HG03521 (cell line): ENCODE measurements around the gene VAV1.
"Not testable (repeated sequence)": the region's sequence is repeated elsewhere in the genome, so short reads cannot be mapped to it uniquely, and the experiment has no call there.

Source experiments
- ATAC-seq: cut with Tn5 transposase; IDR thresholded peaks from one replicate; pipeline ENCODE4 v1.9.1; 2021; ENCODE audit warnings: mild to moderate bottlenecking, moderate library complexity; ENCODE audit not compliant: unreplicated experiment

Gene VAV1

DNA sequence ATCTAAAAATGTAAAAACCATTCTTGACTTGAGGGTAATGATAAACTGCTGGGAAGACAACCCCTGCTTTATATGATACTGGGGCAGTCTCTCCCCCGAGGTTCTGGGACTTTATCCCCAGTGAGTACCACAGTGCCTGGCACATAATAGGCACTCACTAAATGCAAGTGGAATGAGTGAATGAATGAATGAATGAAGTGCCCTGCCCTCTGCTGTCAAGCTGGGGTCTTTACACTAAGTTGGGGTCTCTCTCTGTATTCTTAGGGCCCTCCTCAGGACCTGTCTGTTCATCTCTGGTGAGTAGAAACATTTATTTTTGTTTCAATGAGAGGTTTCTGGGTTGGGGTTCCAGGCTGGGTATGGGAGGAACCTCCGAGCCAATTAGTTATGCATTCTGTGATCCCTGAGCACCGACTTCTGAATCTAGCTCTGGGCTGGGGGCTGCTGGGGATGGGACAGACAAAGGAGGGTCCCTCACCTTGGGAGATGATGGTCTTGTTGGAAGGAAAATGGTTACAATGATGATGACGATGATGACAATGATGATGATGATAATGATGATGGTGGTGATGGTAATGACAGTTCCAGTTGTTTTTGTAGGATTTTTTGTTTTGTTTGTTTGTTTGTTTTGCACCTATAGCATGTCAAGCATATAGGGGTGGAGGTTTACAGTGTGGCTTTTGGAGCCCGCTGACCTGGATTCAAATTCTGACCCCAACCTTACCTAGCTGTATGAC, 70.5 kb downstream of the VAV1 start:
- no peak for ATAC-seq

DNA sequence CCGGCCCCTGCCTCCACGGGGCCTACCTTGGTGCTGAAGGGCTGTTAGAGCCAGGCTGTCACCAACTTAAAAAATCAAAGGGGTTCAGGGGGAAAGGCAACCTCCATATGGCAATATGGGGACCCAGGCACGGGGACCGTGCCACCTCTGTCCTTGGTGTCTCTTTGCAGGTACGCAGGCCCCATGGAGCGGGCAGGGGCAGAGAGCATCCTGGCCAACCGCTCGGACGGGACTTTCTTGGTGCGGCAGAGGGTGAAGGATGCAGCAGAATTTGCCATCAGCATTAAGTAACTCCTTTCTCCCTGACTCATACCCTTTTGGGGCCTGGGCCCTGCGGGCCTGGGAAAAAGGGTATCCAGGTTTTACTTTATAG, 75.3 kb downstream of the VAV1 start:
- ATAC-seq: no peak

DNA sequence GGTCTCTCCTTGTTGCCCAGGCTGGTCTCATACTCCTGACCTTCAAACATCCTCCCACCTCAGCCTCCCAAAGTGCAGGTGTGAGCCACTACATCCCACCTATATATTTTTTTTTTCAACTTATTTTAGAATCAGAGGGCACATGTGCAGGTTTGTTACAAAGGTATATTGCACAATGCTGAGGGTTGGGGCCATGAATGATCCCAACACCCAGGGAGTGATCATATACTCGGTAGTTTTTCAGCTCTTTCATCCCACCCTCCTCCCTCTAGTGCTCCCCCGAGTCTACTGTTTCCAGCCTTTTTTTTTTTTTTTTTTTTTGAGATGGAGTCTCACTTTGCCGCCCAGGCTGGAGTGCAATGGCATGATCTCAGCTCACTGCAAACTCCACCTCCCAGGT, 76.5 kb downstream of the VAV1 start:
- no peak for ATAC-seq

DNA sequence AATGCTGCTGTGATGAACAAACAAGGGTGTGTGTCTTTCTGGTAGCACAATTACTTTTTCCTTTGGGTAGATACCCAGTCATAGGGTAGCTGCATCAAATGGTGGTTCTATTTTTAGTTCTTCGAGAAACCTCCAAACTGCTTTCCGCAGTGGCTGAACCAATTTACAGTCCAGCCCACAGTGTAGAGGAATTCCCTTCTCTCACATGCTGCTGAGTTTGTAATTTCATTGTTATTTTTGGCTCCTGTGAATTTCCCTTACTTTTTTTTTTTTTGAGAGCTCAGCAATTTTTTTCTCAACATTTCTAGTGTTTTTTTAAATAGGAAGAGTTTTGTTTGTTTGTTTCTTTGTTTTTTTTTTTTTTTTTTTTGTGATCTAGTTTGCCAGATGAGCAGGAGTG, 77.4 kb downstream of the VAV1 start:
- ATAC-seq: no peak

DNA sequence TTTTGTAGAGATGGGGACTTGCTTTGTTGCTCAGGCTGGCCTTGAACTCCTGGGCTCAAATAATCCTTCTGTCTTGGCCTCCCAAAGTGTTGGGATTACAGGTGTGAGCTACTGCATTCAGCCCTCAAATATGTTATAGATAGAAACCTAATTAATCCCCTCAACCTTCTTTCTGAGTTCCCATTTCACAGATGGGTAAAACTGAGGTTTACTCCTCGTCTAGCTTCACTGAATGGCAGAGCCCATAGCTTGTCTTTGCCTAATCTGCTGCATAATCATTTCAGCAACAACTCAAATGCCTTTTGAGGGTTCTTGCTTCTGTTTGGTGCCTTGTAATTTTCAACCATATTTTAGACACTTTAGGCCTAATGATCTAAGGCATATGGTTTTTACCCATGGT, 78.9 kb downstream of the VAV1 start:
- ATAC-seq: no peak

DNA sequence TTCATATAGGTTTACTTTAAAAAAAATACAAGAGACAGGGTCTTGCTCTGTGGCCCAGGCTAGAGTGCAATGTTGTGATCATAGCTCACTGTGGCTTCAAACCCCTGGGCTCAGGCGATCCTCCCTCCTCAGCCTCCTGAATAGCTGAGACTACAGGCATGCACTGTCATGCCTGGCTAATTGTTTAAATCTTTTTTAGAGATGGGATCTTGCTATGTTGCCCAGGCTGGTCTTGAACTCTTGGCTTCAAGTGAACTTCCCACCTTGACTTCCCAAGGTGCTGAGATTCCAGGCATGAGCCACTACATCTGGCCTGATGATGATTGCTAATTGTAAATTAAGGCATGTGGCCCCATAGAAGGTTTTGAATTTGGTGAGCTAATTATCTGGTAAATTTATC, 79.5 kb downstream of the VAV1 start:
- ATAC-seq: no peak

DNA sequence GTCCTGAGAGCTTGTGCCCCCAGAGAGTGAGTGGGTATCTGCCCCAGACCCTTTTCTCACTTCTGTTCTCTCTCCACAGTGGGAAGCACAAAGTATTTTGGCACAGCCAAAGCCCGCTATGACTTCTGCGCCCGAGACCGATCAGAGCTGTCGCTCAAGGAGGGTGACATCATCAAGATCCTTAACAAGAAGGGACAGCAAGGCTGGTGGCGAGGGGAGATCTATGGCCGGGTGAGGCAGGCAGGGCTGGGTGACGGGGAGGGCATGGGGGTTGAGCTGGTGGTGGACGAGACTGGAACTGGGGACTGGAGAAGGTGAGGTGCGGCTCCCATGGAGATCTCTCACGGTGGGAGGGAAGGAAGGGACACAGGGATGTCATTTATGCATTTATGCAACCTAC, 81.4 kb downstream of the VAV1 start:
- no peak for ATAC-seq

DNA sequence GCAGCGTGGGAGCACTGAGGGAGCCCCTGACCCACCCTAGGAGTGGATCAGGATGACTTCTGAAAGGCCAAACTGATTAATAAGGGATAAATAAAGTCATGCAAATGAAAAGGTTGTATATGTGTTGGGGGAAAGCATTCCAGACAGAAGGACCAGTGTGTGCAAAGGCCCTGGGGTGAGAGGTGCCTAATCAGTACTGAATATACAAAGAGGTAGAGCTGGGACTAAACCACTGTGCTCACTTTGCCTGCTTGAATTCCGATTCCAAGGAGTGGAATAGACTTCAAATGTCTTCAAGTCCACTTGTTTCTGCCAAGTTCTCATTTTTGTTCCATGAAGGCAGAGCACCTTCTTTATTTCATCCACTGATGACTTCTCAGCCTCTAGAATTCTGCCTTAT, 82.2 kb downstream of the VAV1 start:
- no peak for ATAC-seq

DNA sequence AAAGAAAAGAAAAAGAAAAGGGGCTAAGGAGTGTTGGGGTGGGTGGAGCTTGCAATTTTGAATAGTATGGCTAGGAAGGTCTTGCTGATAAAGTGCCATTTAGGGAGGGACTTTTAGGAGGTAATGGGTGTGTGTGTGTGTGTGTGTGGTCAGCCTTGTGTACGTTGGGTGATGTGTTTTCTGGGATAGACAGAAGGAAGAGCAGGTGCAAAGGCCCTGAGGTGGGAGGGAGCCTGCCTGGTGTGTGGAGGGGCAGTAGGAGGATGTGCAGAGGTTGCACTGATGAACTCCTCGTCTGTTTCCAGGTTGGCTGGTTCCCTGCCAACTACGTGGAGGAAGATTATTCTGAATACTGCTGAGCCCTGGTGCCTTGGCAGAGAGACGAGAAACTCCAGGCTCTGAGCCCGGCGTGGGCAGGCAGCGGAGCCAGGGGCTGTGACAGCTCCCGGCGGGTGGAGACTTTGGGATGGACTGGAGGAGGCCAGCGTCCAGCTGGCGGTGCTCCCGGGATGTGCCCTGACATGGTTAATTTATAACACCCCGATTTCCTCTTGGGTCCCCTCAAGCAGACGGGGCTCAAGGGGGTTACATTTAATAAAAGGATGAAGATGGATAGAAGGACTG, 84.4 kb downstream of the VAV1 start:
- ATAC-seq: no peak

DNA sequence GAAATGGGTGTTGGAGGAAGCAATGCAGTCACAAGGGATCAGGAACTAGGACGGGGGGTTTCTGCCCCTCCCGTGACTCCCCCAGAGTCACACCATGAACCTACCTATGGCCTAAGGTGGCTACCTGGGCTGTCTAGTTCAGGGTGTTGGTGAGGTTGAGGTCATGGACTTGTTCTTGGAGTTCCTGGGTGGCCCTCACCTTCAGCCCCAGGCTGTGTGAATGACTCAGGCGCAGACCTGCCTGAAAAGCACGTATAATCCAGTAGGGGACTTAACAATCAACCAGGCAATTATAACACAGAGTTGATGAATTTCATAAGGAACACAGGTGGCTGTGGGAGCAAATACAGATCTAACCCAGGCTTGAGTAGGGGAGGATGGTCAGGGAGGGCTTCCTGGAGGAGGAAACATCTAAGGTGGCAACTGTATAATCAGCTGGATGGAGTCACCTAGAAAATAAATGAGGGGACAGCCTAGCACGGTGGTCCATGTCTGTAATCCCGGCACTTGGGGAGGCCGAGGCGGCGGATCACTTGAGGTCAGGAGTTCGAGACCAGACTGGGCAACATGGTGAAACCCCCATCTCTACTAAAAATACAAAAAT, 89.3 kb downstream of the VAV1 start:
- ATAC-seq: no peak

DNA sequence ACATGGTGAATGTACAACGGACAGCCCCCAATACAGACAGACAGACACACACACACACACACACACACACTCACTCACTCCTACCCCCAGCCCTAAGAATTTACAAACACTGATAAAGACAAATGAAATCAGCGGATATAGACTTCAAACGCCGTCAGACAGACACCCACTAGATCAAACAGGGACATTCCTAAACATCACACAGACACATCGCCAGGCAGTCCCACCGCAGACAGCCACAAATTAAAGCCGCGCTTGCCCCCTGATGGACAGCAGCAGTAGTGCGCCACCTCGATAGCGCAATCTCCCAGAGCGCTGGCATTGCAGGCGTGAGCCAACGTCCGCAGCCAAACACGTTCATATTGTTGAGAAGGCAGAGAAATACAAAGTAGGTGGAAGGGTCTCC, 90.2 kb downstream of the VAV1 start:
- no peak for ATAC-seq

DNA sequence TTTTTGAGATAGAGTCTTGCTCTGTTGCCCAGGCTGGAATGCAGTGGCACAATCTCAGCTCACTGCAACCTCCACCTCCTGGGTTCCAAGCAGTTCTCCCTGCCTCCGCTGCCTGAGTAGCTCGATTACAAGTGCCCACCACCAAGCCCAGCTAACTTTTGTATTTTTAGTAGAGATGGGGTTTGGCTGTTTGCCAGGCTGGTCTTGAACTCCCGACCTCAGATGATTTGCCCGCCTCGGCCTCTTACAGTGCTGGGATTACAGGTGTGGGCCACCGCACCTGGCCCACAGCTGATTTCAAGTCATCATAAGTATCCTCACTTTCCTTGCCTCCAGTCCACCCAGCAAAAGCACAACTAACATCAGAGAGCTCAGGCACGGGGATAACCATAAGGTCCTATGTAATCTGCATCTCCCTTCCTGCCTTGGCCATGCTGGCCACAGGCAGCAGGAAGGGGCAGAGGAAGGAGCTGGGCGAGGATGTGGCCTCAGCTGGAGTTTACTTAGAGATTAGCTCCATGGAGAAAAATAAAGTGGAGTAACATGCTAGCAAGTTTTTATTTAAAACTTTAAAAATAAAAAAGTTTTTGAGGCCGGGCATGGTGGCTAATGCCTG, 91.9 kb downstream of the VAV1 start:
- ATAC-seq: no peak

DNA sequence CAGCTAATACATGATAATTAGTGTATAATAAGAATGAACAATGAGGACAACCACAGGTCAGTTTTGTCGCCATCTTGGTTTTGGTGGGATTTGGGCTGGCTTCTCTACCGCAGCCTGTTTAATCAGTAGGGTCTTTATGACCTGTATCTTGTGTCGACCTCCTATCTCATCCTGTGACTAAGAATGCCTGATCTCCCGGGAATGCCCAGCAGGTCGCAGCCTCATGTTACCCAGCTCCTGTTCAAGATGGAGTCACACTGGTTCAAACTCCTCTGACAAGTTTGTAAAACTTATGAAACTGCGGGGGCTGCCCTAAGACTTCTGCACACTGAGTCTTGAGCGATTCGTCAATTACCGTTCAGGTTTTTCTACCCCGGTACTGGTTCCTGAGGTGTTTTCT, 93.3 kb downstream of the VAV1 start:
- no peak for ATAC-seq

DNA sequence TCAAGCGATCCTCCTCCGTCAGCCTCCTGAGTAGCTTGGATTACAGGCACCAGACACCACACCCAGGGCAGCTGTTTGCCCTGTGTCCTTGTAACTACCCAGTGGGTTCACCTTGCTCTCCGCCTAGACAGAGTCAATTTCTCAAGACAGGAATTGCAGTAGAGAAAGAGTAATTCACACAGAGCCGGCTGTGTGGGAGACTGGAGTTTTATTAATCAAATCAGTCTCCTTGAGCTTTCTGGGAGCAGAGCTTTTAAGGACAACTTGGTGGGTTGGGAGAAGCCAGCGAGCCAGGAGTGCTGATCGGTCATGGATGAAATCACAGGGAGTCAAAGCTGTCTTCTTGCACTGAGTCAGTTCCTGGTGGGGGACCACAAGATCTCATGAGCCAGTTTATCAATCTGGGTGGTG, 94.2 kb downstream of the VAV1 start:
- ATAC-seq: no peak

DNA sequence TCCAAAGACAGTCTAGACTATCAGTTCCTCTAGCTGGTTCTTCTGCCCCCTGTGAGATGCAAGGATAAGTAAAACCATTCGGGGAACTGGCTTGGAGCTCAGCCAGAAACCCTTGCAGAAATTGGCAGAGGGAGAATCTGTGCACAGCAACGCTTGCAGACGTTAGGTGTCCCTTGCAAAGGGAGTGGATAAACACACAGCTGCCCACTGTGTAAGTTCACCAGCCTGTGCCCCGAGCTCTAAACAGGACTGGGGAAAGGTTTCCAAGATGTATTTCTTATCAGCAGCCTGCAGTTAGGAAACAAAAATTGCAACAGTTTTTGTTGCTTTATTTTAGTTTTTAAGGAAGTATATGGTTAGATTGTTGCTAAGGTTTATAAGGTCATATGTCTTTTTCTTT, 95.8 kb downstream of the VAV1 start:
- ATAC-seq: no peak

DNA sequence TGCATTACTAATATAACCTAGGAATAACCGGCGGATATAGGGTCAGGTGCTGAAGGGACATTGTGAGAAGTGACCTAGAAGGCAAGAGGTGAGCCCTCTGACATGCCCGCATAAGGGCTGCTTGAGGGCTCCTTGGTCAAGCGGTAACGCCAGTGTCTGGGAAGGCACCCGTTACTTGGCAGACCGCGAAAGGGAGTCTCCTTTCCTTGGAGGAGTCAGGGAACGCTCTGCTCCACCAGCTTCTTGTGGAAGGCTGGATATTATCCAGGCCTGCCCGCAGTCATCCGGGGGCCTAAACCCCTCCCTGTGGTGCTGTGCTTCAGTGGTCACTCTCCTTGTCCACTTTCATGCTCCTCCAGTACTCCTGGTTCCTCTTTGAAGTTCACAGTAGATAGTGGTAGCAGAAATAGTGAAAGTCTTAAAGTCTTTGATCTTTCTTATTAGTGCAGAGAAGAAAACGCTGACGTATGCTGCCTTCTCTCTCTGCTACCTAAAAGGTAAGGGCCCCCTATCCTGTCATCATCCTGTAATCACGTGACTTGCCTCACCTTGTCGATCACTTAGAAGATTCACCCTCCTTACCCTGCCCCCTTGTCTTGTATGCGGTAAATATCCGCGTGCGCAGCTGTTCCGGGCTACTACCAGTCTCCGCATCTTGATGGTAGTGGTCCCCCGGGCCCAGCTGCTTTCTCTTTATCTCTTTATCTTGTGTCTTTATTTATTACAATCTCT, 96.8 kb downstream of the VAV1 start:
- ATAC-seq: not testable (repeated sequence)

DNA sequence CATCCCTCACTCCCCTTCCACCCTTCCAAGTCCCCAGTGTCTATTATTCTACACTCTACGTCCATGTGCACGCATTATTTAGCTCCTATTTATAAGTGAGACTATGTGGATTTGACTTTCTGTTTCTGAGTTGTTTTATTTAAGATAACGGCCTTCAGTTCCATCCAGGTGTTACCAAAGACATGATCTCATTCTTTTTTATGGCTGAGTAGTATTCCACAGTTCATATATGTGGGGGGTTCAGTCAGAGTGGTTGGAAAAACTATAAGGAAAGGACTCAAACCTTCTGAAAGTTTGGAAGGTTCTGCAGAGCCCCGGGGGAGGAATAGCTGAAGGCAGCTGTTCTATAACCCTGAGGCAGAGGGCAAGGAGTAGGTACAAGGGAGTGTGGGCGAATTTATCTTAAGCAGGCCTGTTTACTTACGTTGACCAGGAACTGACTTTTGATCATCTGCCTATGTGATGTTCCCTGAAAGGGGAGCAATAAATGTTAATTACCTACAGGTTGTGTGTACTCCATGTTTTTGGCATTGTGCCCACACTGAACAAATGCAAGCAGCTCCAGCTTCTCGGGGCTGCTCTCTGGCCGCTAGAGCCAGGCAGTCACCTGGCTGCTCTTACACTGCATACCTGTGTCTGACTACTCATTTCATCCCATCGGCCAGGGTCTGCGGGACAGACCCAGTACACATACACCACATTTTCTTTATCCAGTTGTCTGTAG, 101.4 kb downstream of the VAV1 start:
- ATAC-seq: no peak

DNA sequence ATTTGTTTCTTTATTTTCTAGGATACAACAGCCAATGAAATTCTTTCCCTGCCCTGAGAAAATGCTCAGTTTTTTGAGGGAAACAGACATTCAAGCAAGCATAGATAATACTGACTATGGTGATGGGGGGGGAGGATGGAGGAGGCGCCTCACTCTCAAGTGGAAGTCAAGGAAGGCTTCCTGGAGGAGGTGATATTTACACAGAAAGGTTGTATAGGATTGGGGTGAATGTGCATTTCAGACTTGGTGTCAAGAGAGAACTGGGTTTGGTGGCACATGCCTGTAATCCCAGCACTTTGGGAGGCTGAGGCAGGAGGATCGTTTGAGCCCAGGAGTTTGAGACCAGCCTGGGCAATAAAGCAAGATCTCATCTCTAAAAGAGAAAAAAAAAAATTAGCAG, 102.7 kb downstream of the VAV1 start:
- ATAC-seq: no peak

DNA sequence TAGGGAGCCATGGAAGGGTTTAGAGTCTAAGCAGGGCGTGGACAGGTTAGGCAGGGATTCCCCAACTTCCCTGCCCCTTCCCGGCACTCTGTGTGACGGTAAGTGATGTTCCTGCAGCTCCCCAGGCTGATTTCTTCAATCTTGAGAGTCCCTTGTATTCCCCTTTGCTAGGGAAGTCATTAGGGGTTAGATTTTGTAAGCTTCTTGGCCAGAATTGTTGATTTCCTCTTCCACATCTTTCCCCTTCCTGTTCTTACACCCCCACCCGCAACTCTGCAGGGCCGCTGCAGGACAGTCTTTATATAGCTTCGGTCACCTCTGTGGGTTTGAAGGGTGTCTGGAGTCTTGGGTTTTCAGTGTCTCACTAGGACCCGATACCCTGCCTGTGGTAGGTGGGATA, 104.2 kb downstream of the VAV1 start:
- ATAC-seq: no peak

DNA sequence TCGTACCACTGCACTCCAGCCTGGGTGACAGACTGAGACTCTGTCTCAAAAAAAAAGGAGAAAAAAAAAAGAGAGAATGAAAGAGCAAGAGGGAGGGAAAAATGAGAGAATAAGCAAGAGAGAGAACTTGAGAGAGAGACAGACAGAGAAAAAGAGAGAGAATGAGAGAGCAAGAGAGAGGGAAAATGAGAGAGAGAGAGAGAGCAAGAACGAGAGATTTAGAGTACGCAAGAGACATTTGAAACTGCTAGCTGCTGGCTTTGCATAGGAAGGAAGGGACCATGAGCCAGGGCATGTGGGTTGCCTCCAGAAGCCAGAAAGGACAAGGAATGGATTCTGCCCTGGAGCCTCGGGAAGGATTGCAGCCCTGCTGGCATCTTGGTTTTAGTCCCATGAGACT, 105.3 kb downstream of the VAV1 start:
- no peak for ATAC-seq
